CD4-positive, alpha-beta T cell (primary cell): ENCODE results near the gene NOP53. TPM values are rescaled to one million over a fixed set of nuclear protein-coding genes. Genes with fewer than 3 reads are reported as not detected.
"Not testable (repeated sequence)": the region's sequence is repeated elsewhere in the genome, so short reads cannot be mapped to it uniquely, and the experiment has no call there.

Experiments used
- ATAC-seq: fragments of 200-7000 bp; cut with Tn5 transposase; one replicate; pipeline ENCODE4 v1.10.0; 2022; ENCODE audit warnings: mild to moderate bottlenecking; ENCODE audit not compliant: poor library complexity
- CTCF ChIA-PET: fragments of 350-600 bp; sonication (Branson Sonifier 250); formaldehyde crosslinking; loops from one replicate; lab custom pipeline; 2021; ENCODE audit warnings: antibody characterized with exemption, inconsistent platforms; lab: Charles Lee
- POLR2A ChIA-PET: fragments of 350-600 bp; sonication (Branson Sonifier 250); formaldehyde crosslinking; loops from one replicate; lab custom pipeline; 2021; ENCODE audit warnings: antibody characterized with exemption, inconsistent platforms; lab: Charles Lee
- DNase-seq, 14 experiments: peaks; one replicate each; pipeline ENCODE4 v3.0.0-alpha.2; 2013 to 2020; ENCODE audit warnings: mixed read lengths in 2 of 14
- H3K27ac ChIP-seq, 2 donors: one replicate each; pipeline versions ENCODE4 v1.5.1 to v1.7.0; 2013; ENCODE audit warnings: low read length in 2 of 2, low read depth in 1 of 2, mild to moderate bottlenecking in 1 of 2
- H3K27me3 ChIP-seq, 2 experiments: 1 replicate in 1 of 2; 2 replicates in 1 of 2; pipeline versions ENCODE4 v1.6.1 to v1.7.0; 2013; ENCODE audit warnings: low read length in 2 of 2, control low read depth in 1 of 2, mild to moderate bottlenecking in 1 of 2, moderate library complexity in 1 of 2; ENCODE audit not compliant: insufficient read depth in 2 of 2, control insufficient read depth in 1 of 2
- H3K36me3 ChIP-seq: one replicate; pipeline ENCODE4 v1.6.1; 2013; ENCODE audit warnings: low read length, control low read depth; ENCODE audit not compliant: insufficient read depth
- H3K4me1 ChIP-seq: one replicate; pipeline ENCODE4 v1.6.1; 2013; ENCODE audit warnings: low read length, control low read depth; ENCODE audit not compliant: insufficient read depth
- H3K4me3 ChIP-seq: one replicate; pipeline ENCODE4 v1.5.1; 2013; ENCODE audit warnings: mild to moderate bottlenecking, low read length, moderate library complexity
- H3K9me3 ChIP-seq, 2 experiments: 1 replicate in 1 of 2; 2 replicates in 1 of 2; pipeline versions ENCODE4 v1.6.1 to v1.7.0; 2013; ENCODE audit warnings: low read length in 2 of 2, mild to moderate bottlenecking in 2 of 2, control low read depth in 1 of 2, moderate library complexity in 1 of 2; ENCODE audit not compliant: control insufficient read depth in 1 of 2, insufficient read depth in 1 of 2
- H3K27ac Mint-ChIP-seq: one replicate; pipeline ENCODE4 v1.8.0; 2020; ENCODE audit warnings: mixed read lengths
- H3K27me3 Mint-ChIP-seq: one replicate; pipeline ENCODE4 v1.8.0; 2021; ENCODE audit warnings: mixed read lengths
- H3K36me3 Mint-ChIP-seq: one replicate; pipeline ENCODE4 v1.8.0; 2021; ENCODE audit warnings: low read depth, mixed read lengths
- H3K4me1 Mint-ChIP-seq: one replicate; pipeline ENCODE4 v1.8.0; 2021; ENCODE audit warnings: low read depth, mixed read lengths
- H3K4me3 Mint-ChIP-seq: one replicate; pipeline ENCODE4 v1.8.0; 2020; ENCODE audit warnings: mild to moderate bottlenecking, mixed read lengths
- H3K9me3 Mint-ChIP-seq: one replicate; pipeline ENCODE4 v1.8.0; 2020; ENCODE audit warnings: mixed read lengths
- intact Hi-C, 2 experiments: fragments of 100-400 bp; cut with DNase I in 1 of 2; cut with micrococcal nuclease in 1 of 2; formaldehyde crosslinking; loops; one replicate each; pipeline versions ENCODE4 v1.15.1 to v1.9.0; 2023 to 2025; cut with DNase I, micrococcal nuclease
- total RNA-seq, 174 experiments: library from RNA in 2 of 174; stranded (reverse) in 2 of 174; gene quantifications; one replicate each; pipeline ENCODE4 v1.2.3 and lab custom pipeline; 2021 to 2026
- TF ChIP-seq, protein P1 (sequence below): fragments of 200-600 bp; IDR thresholded peaks from one replicate; pipeline ENCODE4 v1.8.0; 2022; ENCODE audit warnings: antibody characterized with exemption, mild to moderate bottlenecking

Gene NOP53
- total RNA-seq, 2 experiments from 2014 or later: 1,074 to 1,154 TPM

DNA sequence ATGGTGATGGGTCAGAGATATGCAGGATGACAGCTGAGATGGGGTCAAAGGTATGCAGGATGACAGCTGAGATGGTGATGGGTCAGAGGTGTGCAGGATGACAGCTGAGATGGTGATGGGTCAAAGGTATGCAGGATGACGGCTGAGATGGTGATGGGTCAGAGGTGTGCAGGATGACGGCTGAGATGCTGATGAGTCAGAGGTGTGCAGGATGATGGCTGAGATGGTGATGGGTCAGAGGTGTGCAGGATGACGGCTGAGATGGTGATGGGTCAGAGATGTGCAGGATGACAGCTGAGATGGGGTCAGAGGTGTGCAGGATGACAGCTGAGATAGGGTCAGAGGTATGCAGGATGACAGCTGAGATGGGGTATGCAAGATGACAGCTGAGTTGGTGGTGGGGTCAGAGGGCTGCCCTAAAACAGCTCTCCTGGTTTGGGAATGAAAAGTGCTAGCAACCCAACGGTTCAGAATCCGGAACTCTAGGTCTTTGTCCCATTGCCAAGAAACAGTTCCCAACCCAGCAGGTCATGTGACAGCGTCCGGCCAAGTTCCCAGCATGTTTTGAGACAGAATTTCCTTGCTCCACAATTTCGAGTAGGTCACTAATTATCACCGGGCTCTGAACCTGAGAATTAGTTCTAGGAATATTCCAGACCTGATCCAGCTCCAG, 36.4 kb downstream of the NOP53 start:
- ATAC-seq (no peak), DNase-seq (no peak)
- Mint-ChIP-seq H3K27me3 (no peaks in the 10 kb centered on the region), H3K36me3 (peaks cover 50% of the 10 kb centered on the region), H3K4me3 (peak overlapping the region; percentile 30), H3K9me3 (no peaks in the 10 kb centered on the region), H3K4me1 (peaks cover 29% of the 10 kb centered on the region), H3K27ac (peak overlapping the region; percentile 51)
- H3K9me3 ChIP-seq: no peaks in the 10 kb centered on the region
- H3K4me1 ChIP-seq: peaks cover 34% of the 10 kb centered on the region
- H3K4me3 ChIP-seq: no peak overlapping the region
- H3K36me3 ChIP-seq: peaks cover 25% of the 10 kb centered on the region
- no peak overlapping the region for H3K27ac ChIP-seq
- no peaks in the 10 kb centered on the region for H3K27me3 ChIP-seq
- POLR2A ChIA-PET: no interaction called here
- CTCF ChIA-PET: interaction anchor here (0.6 kb wide), 1 partner anchor 758 kb away, joined by 3 read pairs; no protein-coding TSS in a partner anchor
- intact Hi-C loops: no loop called here
- TF ChIP-seq, protein P1, sequence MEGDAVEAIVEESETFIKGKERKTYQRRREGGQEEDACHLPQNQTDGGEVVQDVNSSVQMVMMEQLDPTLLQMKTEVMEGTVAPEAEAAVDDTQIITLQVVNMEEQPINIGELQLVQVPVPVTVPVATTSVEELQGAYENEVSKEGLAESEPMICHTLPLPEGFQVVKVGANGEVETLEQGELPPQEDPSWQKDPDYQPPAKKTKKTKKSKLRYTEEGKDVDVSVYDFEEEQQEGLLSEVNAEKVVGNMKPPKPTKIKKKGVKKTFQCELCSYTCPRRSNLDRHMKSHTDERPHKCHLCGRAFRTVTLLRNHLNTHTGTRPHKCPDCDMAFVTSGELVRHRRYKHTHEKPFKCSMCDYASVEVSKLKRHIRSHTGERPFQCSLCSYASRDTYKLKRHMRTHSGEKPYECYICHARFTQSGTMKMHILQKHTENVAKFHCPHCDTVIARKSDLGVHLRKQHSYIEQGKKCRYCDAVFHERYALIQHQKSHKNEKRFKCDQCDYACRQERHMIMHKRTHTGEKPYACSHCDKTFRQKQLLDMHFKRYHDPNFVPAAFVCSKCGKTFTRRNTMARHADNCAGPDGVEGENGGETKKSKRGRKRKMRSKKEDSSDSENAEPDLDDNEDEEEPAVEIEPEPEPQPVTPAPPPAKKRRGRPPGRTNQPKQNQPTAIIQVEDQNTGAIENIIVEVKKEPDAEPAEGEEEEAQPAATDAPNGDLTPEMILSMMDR: no peak

DNA sequence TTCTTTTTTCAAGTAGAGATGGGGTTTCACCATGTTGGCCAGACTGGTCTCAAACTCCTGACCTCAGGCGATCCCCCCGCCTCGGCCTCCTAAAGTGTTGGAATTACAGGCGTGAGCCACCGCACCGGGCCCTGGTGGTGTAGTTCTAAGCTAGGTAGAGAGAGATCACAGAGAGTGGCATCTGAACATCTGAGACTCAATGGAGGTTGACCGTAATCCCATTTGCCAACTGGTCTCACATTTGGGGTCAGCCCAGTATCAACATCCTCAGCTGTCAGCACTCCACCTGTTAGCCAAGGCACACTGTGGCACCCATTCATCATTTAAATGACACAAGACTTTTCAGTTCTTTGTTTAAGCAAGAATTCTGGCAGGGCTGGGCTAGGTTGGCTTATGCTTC, 41.2 kb downstream of the NOP53 start:
- Mint-ChIP-seq H3K4me1 (peaks cover 9% of the 10 kb centered on the region), H3K36me3 (peaks cover 37% of the 10 kb centered on the region)
- no peaks in the 10 kb centered on the region for H3K27me3 ChIP-seq

DNA sequence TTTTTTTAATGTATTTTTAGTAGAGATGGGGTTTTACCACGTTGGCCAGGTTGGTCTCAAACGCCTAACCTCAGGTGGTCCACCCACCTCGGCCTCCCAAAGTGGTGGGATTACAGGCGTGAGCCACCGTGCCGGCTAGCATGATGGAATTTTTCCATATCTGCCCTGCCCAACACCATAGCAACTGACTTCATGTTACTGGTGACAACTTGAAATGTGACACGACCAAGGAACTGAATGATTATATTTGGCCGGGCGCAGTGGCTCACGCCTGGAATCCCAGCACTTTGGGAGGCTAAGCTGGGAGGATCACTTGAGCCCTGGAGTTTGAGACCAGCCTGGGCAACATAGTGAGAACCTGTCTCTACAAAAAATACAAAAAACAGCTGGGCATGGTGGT, 42.0 kb downstream of the NOP53 start:
- H3K27ac Mint-ChIP-seq, H3K9me3 ChIP-seq, POLR2A ChIA-PET, ATAC-seq, H3K27me3 Mint-ChIP-seq, CTCF ChIA-PET, H3K27me3 ChIP-seq, H3K4me3 Mint-ChIP-seq, H3K4me1 Mint-ChIP-seq, H3K27ac ChIP-seq, intact Hi-C loops, DNase-seq, H3K4me1 ChIP-seq, H3K9me3 Mint-ChIP-seq, H3K4me3 ChIP-seq: not testable (repeated sequence)
- H3K36me3 ChIP-seq: peaks cover 17% of the 10 kb centered on the region
- peaks cover 29% of the 10 kb centered on the region for H3K36me3 Mint-ChIP-seq

More for the DNA sequence above, 41.2 kb downstream of the NOP53 start:
- POLR2A ChIA-PET: no interaction called here
- intact Hi-C loops: no loop called here
- H3K4me3 ChIP-seq: no peak overlapping the region
- Mint-ChIP-seq H3K27ac (no peak overlapping the region), H3K9me3 (no peaks in the 10 kb centered on the region), H3K4me3 (no peak overlapping the region), H3K27me3 (no peaks in the 10 kb centered on the region)
- peaks cover 8% of the 10 kb centered on the region for H3K4me1 ChIP-seq
- H3K27ac ChIP-seq: no peak overlapping the region
- DNase-seq (no peak), ATAC-seq (no peak)
- no peaks in the 10 kb centered on the region for H3K9me3 ChIP-seq
- H3K36me3 ChIP-seq: peaks cover 20% of the 10 kb centered on the region
- TF ChIP-seq, protein P1: no peak
- CTCF ChIA-PET: no interaction called here

DNA sequence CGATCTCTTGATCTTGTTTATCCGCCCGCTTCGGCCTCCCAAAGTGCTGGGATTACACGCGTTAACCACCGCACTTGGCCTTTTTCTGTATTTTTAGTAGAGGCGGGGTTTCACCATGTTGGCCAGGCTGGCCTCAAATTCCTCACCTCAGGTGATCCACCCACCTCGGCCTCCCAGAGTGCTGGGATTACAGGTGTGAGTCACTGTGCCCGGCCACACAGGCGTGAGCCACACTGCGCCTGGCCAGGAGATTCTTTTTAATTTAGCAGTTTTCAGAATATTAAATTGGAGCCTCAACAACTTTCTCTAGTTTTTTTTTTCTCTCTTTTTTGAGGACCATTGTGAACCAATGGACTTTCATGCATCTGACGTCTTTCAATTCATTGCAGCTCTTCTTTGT, 44.5 kb downstream of the NOP53 start:
- CTCF ChIA-PET: interaction anchor here (0.6 to 1.3 kb wide), 4 partner anchors 11 to 493 kb away, joined by 3 to 4 read pairs (median 4); partner anchors contain the start of gene SELENOW
- not testable (repeated sequence) for H3K9me3 Mint-ChIP-seq

More for the DNA sequence above, 44.5 kb downstream of the NOP53 start:
- H3K4me3 Mint-ChIP-seq, H3K27ac ChIP-seq, ATAC-seq, DNase-seq, H3K4me3 ChIP-seq, H3K4me1 Mint-ChIP-seq, H3K9me3 ChIP-seq, H3K27me3 ChIP-seq, H3K27me3 Mint-ChIP-seq, H3K4me1 ChIP-seq, POLR2A ChIA-PET, H3K27ac Mint-ChIP-seq, H3K36me3 Mint-ChIP-seq, H3K36me3 ChIP-seq: not testable (repeated sequence)
- intact Hi-C loops: loop anchor here (1.0 to 2.0 kb wide), 2 partner anchors 77 kb away; partner anchors contain the start of gene EHD2 (in 2 of the 2)
